Breast epithelium (tissue), 4 donors: ENCODE measurements around the gene ITGAL. TPM values are rescaled to one million over a fixed set of nuclear protein-coding genes. Genes with fewer than 3 reads are reported as not detected.
"Not testable (repeated sequence)": the region's sequence is repeated elsewhere in the genome, so short reads cannot be mapped to it uniquely, and the experiment has no call there.

ENCODE experiments used
- DNase-seq, 2 donors: peaks; one replicate each; pipeline ENCODE4 v3.0.0-alpha.2; 2019; ENCODE audit warnings: low spot score in 2 of 2
- H3K27ac ChIP-seq, 2 donors: fragments of 200-600 bp; sonication (generic) in 1 of 2; one replicate each; pipeline ENCODE4 v1.5.1; 2016 to 2019; ENCODE audit warnings: mild to moderate bottlenecking in 1 of 2
- H3K27me3 ChIP-seq, 2 donors: fragments of 200-600 bp; sonication (generic) in 1 of 2; one replicate each; pipeline versions ENCODE4 v1.5.1 to v1.6.0; 2017 to 2019; ENCODE audit warnings: control low read depth in 1 of 2, mild to moderate bottlenecking in 1 of 2
- H3K36me3 ChIP-seq: fragments of 200-600 bp; one replicate; pipeline ENCODE4 v1.5.1; 2019
- H3K4me1 ChIP-seq, 2 donors: fragments of 200-600 bp; sonication (generic); one replicate each; pipeline ENCODE4 v1.5.1; 2016 to 2019; ENCODE audit warnings: control low read depth in 1 of 2
- H3K4me3 ChIP-seq, 3 donors: fragments of 200-600 bp; sonication (generic); 1 replicate in 2 of 3; 2 replicates in 1 of 3; pipeline ENCODE4 v1.5.1; 2016 to 2019; ENCODE audit warnings: mild to moderate bottlenecking in 3 of 3, moderate library complexity in 2 of 3
- H3K9me3 ChIP-seq, 2 donors: fragments of 200-600 bp; sonication (generic) in 1 of 2; one replicate each; pipeline ENCODE4 v1.5.1; 2016 to 2019; ENCODE audit warnings: control low read depth in 1 of 2
- CTCF ChIP-seq, 3 donors: fragments of 450-650 bp; IDR thresholded peaks; one replicate each; pipeline ENCODE4 v1.5.1; 2016 to 2017; ENCODE audit warnings: antibody characterized with exemption in 3 of 3, mild to moderate bottlenecking in 3 of 3, moderate library complexity in 3 of 3
- POLR2A ChIP-seq: fragments of 450-650 bp; IDR thresholded peaks from one replicate; pipeline ENCODE4 v1.6.1; 2016; ENCODE audit warnings: antibody characterized with exemption, mild to moderate bottlenecking, moderate library complexity
- POLR2AphosphoS5 ChIP-seq, 3 donors: sonication (generic); formaldehyde crosslinking; IDR thresholded peaks; one replicate each; pipeline ENCODE4 v1.6.1; 2017; ENCODE audit warnings: antibody characterized with exemption in 3 of 3
- intact Hi-C: fragments of 100-400 bp; cut with DNase I; formaldehyde crosslinking; loops from one replicate; pipeline ENCODE4 v1.15.1; 2023; ENCODE audit warnings: low total_unique reads
- total RNA-seq, 3 donors: library from RNA; depleted of rRNA; stranded (reverse); fragments of >200 nt; gene quantifications; one replicate each; pipeline ENCODE4 v1.1.0, GENCODE V29; 2016

Gene ITGAL
- total RNA-seq, 3 donors from 2014 or later: 2.3 to 5.7 (median 2.4) TPM

- intact Hi-C loops: no loop called here
- no peak for DNase-seq
- no peaks in the 10 kb centered on the region for H3K27me3 ChIP-seq
- no peaks in the 10 kb centered on the region for H3K36me3 ChIP-seq
- no peak overlapping the region for H3K27ac ChIP-seq
- no peaks in the 10 kb centered on the region for H3K9me3 ChIP-seq
- H3K4me1 ChIP-seq: no peaks in the 10 kb centered on the region
- H3K4me3 ChIP-seq: no peak overlapping the region
- TF ChIP-seq POLR2AphosphoS5 (IDR thresholded peaks at IDR 0.05) (no peak), POLR2A (no peak), CTCF (IDR thresholded peaks at IDR 0.05) (no peak)
Measured at GRCh38 chr16:30457743-30458560, 14.6 kb upstream of the ITGAL start.

GRCh38 chr16:30458561-30459394 lies 13.8 kb upstream of the ITGAL start:
- TF ChIP-seq CTCF (IDR thresholded peaks at IDR 0.05) (no peak), POLR2AphosphoS5 (IDR thresholded peaks at IDR 0.05) (no peak), POLR2A (no peak)
- Histone ChIP-seq H3K36me3 (no peaks in the 10 kb centered on the region), H3K9me3 (no peaks in the 10 kb centered on the region), H3K4me1 (no peaks in the 10 kb centered on the region), H3K4me3 (no peak overlapping the region), H3K27ac (no peak overlapping the region), H3K27me3 (no peaks in the 10 kb centered on the region)
- DNase-seq: no peak
- intact Hi-C loops: no loop called here

- Histone ChIP-seq H3K27me3 (no peaks in the 10 kb centered on the region), H3K9me3 (no peaks in the 10 kb centered on the region), H3K36me3 (no peaks in the 10 kb centered on the region), H3K27ac (no peak overlapping the region), H3K4me1 (no peaks in the 10 kb centered on the region), H3K4me3 (no peak overlapping the region)
- DNase-seq: no peak
- intact Hi-C loops: no loop called here
- TF ChIP-seq POLR2AphosphoS5 (IDR thresholded peaks at IDR 0.05): no peak
- TF ChIP-seq CTCF (IDR thresholded peaks at IDR 0.05): no peak
- no peak for TF ChIP-seq POLR2A
Measured at GRCh38 chr16:30459456-30459855, 13.1 kb upstream of the ITGAL start.

GRCh38 chr16:30461426-30461825 lies 11.1 kb upstream of the ITGAL start:
- H3K4me3 ChIP-seq, H3K27me3 ChIP-seq, H3K27ac ChIP-seq, H3K36me3 ChIP-seq, H3K9me3 ChIP-seq, intact Hi-C loops, H3K4me1 ChIP-seq, DNase-seq: not testable (repeated sequence)

- Histone ChIP-seq H3K4me3 (no peak overlapping the region), H3K27ac (no peak overlapping the region), H3K9me3 (no peaks in the 10 kb centered on the region), H3K4me1 (no peaks in the 10 kb centered on the region), H3K36me3 (no peaks in the 10 kb centered on the region), H3K27me3 (no peaks in the 10 kb centered on the region)
- no peak for DNase-seq
- intact Hi-C loops: no loop called here
- TF ChIP-seq POLR2AphosphoS5 (IDR thresholded peaks at IDR 0.05) (no peak), CTCF (IDR thresholded peaks at IDR 0.05) (no peak), POLR2A (no peak)
Measured at GRCh38 chr16:30464078-30464477, 8.5 kb upstream of the ITGAL start.
